Measurements from ENCODE around the gene ANKRD13D. TPM values are rescaled to one million over a fixed set of nuclear protein-coding genes. Genes with fewer than 3 reads are reported as not detected.

ANKRD13D gene
- total and polyA plus RNA-seq, 2 donors from 2014 or later = 21.9 to 68.3 TPM

- FAIRE-seq = no peak
- Histone ChIP-seq H3K36me3 (ENCODE audit: control insufficient read depth in 2 of 3, insufficient read depth in 3 of 3, low read length in 3 of 3) (peaks cover 0 to 9% (median 0%) of the 10 kb centered on the region in 3 donors), H3K4me3 (ENCODE audit: low read length in 3 of 3) (no peak overlapping the region), H3K27ac (ENCODE audit: low read depth in 2 of 2, low read length in 2 of 2) (peak overlapping the region; percentile 54 to 63), H3K9me3 (ENCODE audit: control insufficient read depth in 2 of 3, insufficient read depth in 1 of 3, low read length in 3 of 3) (no peaks in the 10 kb centered on the region), H3K9ac (ENCODE audit: low read length in 3 of 3) (no peak overlapping the region), H3K4me1 (ENCODE audit: control insufficient read depth in 2 of 3, insufficient read depth in 2 of 3, low read depth in 1 of 3, low read length in 3 of 3) (peaks cover 5 to 71% (median 40%) of the 10 kb centered on the region in 3 donors), H3K27me3 (ENCODE audit: control insufficient read depth, insufficient read depth, low read length) (no peaks in the 10 kb centered on the region)
- DNase-seq = peak in 2 of 5 donors; percentile 45 to 90
- TF ChIP-seq CTCF (IDR thresholded peaks at IDR 0.05; ENCODE audit: borderline replicate concordance, extremely low read depth, insufficient read depth) = no peak
- intact Hi-C loops (cut with DNase I) = no loop called here
Observed at GRCh38 chr11:67274768-67275605, 14.1 kb upstream of the ANKRD13D start.

- DNase-seq = peak in 2 of 5 donors; percentile 38 to 76
- H3K27ac ChIP-seq (ENCODE audit: low read depth in 2 of 2, low read length in 2 of 2) = peak overlapping the region in 1 of 2 donors; percentile 42
- H3K36me3 ChIP-seq (ENCODE audit: control insufficient read depth in 2 of 3, insufficient read depth in 3 of 3, low read length in 3 of 3) = peaks cover 0 to 17% (median 4%) of the 10 kb centered on the region in 3 donors
- H3K9me3 ChIP-seq (ENCODE audit: control insufficient read depth in 2 of 3, insufficient read depth in 1 of 3, low read length in 3 of 3) = no peaks in the 10 kb centered on the region
- no peaks in the 10 kb centered on the region for H3K27me3 ChIP-seq (ENCODE audit: control insufficient read depth, insufficient read depth, low read length)
- peaks cover 4 to 64% (median 32%) of the 10 kb centered on the region in 3 donors for H3K4me1 ChIP-seq (ENCODE audit: control insufficient read depth in 2 of 3, insufficient read depth in 2 of 3, low read depth in 1 of 3, low read length in 3 of 3)
- H3K9ac ChIP-seq (ENCODE audit: low read length in 3 of 3) = no peak overlapping the region
- FAIRE-seq = no peak
- TF ChIP-seq CTCF (IDR thresholded peaks at IDR 0.05; ENCODE audit: borderline replicate concordance, extremely low read depth, insufficient read depth) = no peak
- H3K4me3 ChIP-seq (ENCODE audit: low read length in 3 of 3) = no peak overlapping the region
- intact Hi-C loops (cut with DNase I) = no loop called here
Observed at GRCh38 chr11:67275606-67276409, 13.3 kb upstream of the ANKRD13D start.

GRCh38 chr11:67276781-67277230, 12.3 kb upstream of the ANKRD13D start:
- intact Hi-C loops (cut with DNase I) = no loop called here
- Histone ChIP-seq H3K27me3 (ENCODE audit: control insufficient read depth, insufficient read depth, low read length) (no peaks in the 10 kb centered on the region), H3K9me3 (ENCODE audit: control insufficient read depth in 2 of 3, insufficient read depth in 1 of 3, low read length in 3 of 3) (no peaks in the 10 kb centered on the region), H3K4me1 (ENCODE audit: control insufficient read depth in 2 of 3, insufficient read depth in 2 of 3, low read depth in 1 of 3, low read length in 3 of 3) (peaks cover 0 to 55% (median 22%) of the 10 kb centered on the region in 3 donors), H3K9ac (ENCODE audit: low read length in 3 of 3) (peak overlapping the region in 1 of 3 donors; percentile 26), H3K4me3 (ENCODE audit: low read length in 3 of 3) (no peak overlapping the region), H3K27ac (ENCODE audit: low read depth in 2 of 2, low read length in 2 of 2) (peak overlapping the region; percentile 79 to 84), H3K36me3 (ENCODE audit: control insufficient read depth in 2 of 3, insufficient read depth in 3 of 3, low read length in 3 of 3) (peaks cover 0 to 21% (median 7%) of the 10 kb centered on the region in 3 donors)
- DNase-seq (peak in 4 of 5 donors; percentile 40 to 82 (median 60)), FAIRE-seq (no peak)
- TF ChIP-seq CTCF (IDR thresholded peaks at IDR 0.05; ENCODE audit: borderline replicate concordance, extremely low read depth, insufficient read depth) = no peak

Measured in kidney (tissue), 14 donors.